ENCODE results near the gene WWC2. TPM values are rescaled to one million over a fixed set of nuclear protein-coding genes. Genes with fewer than 3 reads are reported as not detected.

The WWC2 gene
- total RNA-seq, 1 experiment from 2014 or later = 82.8 TPM

GRCh38 chr4:183268556-183268955 lies 169.5 kb downstream of the WWC2 start:
- no TSS peak for BruUV-seq (replicated peaks)
- ChIA-PET CTCF (no interaction called here), POLR2A (ENCODE audit: low non-redundant PET) (no interaction called here)
- Histone ChIP-seq H3K4me1 (ENCODE audit: insufficient read depth, low read length, poor library complexity, severe bottlenecking) (peaks cover 12% of the 10 kb centered on the region), H3K27me3 (replicated peaks; ENCODE audit: insufficient read depth, low read depth, low read length, poor library complexity) (no peaks in the 10 kb centered on the region), H3K36me3 (ENCODE audit: insufficient read depth, low read length, poor library complexity, severe bottlenecking) (peaks cover 62% of the 10 kb centered on the region), H3K4me3 (ENCODE audit: low read depth, low read length, poor library complexity, severe bottlenecking) (no peak overlapping the region), H3K27ac (ENCODE audit: low read depth, low read length, poor library complexity, severe bottlenecking) (no peak overlapping the region), H3K9me3 (ENCODE audit: low read depth, low read length, poor library complexity, severe bottlenecking) (no peaks in the 10 kb centered on the region)
- intact Hi-C loops (cut with micrococcal nuclease; ENCODE audit: unreplicated experiment) = no loop called here
- no peak for DNase-seq (ENCODE audit: low spot score)
- TF ChIP-seq CTCF (conservative IDR thresholded peaks at IDR 0.05; ENCODE audit: low read depth, low read length) = no peak
- TF ChIP-seq EZH2 (IDR thresholded peaks at IDR 0.05; ENCODE audit: borderline replicate concordance, low read depth, low read length, poor library complexity, severe bottlenecking) = no peak

GRCh38 chr4:183272384-183272783 lies 173.3 kb downstream of the WWC2 start:
- ChIA-PET CTCF (no interaction called here), POLR2A (ENCODE audit: low non-redundant PET) (no interaction called here)
- Histone ChIP-seq H3K4me3 (ENCODE audit: low read depth, low read length, poor library complexity, severe bottlenecking) (no peak overlapping the region), H3K36me3 (ENCODE audit: insufficient read depth, low read length, poor library complexity, severe bottlenecking) (peaks cover 74% of the 10 kb centered on the region), H3K9me3 (ENCODE audit: low read depth, low read length, poor library complexity, severe bottlenecking) (peaks cover 29% of the 10 kb centered on the region), H3K27me3 (replicated peaks; ENCODE audit: insufficient read depth, low read depth, low read length, poor library complexity) (no peaks in the 10 kb centered on the region), H3K4me1 (ENCODE audit: insufficient read depth, low read length, poor library complexity, severe bottlenecking) (no peaks in the 10 kb centered on the region), H3K27ac (ENCODE audit: low read depth, low read length, poor library complexity, severe bottlenecking) (no peak overlapping the region)
- BruUV-seq (replicated peaks) = no TSS peak
- intact Hi-C loops (cut with micrococcal nuclease; ENCODE audit: unreplicated experiment) = no loop called here
- TF ChIP-seq EZH2 (IDR thresholded peaks at IDR 0.05; ENCODE audit: borderline replicate concordance, low read depth, low read length, poor library complexity, severe bottlenecking) (no peak), CTCF (conservative IDR thresholded peaks at IDR 0.05; ENCODE audit: low read depth, low read length) (no peak)
- no peak for DNase-seq (ENCODE audit: low spot score)

GRCh38 chr4:183276106-183276505 lies 177.0 kb downstream of the WWC2 start:
- H3K4me3 ChIP-seq (ENCODE audit: low read depth, low read length, poor library complexity, severe bottlenecking) = no peak overlapping the region
- no peak for DNase-seq (ENCODE audit: low spot score)
- no peaks in the 10 kb centered on the region for H3K4me1 ChIP-seq (ENCODE audit: insufficient read depth, low read length, poor library complexity, severe bottlenecking)
- peaks cover 29% of the 10 kb centered on the region for H3K9me3 ChIP-seq (ENCODE audit: low read depth, low read length, poor library complexity, severe bottlenecking)
- H3K36me3 ChIP-seq (ENCODE audit: insufficient read depth, low read length, poor library complexity, severe bottlenecking) = peaks cover 55% of the 10 kb centered on the region
- no TSS peak for BruUV-seq (replicated peaks)
- no peak for TF ChIP-seq EZH2 (IDR thresholded peaks at IDR 0.05; ENCODE audit: borderline replicate concordance, low read depth, low read length, poor library complexity, severe bottlenecking)
- TF ChIP-seq CTCF (conservative IDR thresholded peaks at IDR 0.05; ENCODE audit: low read depth, low read length) = no peak
- no peak overlapping the region for H3K27ac ChIP-seq (ENCODE audit: low read depth, low read length, poor library complexity, severe bottlenecking)
- no peaks in the 10 kb centered on the region for H3K27me3 ChIP-seq (replicated peaks; ENCODE audit: insufficient read depth, low read depth, low read length, poor library complexity)
- intact Hi-C loops (cut with micrococcal nuclease; ENCODE audit: unreplicated experiment) = no loop called here
- ChIA-PET CTCF (no interaction called here), POLR2A (ENCODE audit: low non-redundant PET) (no interaction called here)
